Effector memory CD8-positive, alpha-beta T cell (primary cell): ENCODE data around the gene MSLN.

Experiments used
- ATAC-seq: fragments of 150-1000 bp; cut with Tn5 transposase; replicated peaks from 2 replicates; pipeline ENCODE4 v1.10.0; 2021; ENCODE audit warnings: mild to moderate bottlenecking, moderate library complexity
- DNase-seq, 3 experiments: peaks; one replicate each; pipeline ENCODE4 v3.0.0; 2021
- H3K27ac Mint-ChIP-seq, 2 donors: one replicate each; pipeline ENCODE4 v1.8.0; 2022; ENCODE audit warnings: mild to moderate bottlenecking in 2 of 2, mixed read lengths in 2 of 2, moderate library complexity in 2 of 2
- H3K27me3 Mint-ChIP-seq, 2 donors: one replicate each; pipeline ENCODE4 v1.8.0; 2022; ENCODE audit warnings: mixed read lengths in 2 of 2
- H3K36me3 Mint-ChIP-seq: one replicate; pipeline ENCODE4 v1.8.0; 2022; ENCODE audit warnings: mild to moderate bottlenecking, moderate library complexity, mixed read lengths; ENCODE audit not compliant: insufficient read depth
- H3K4me1 Mint-ChIP-seq, 2 donors: one replicate each; pipeline ENCODE4 v1.8.0; 2022; ENCODE audit warnings: low read depth in 2 of 2, mixed read lengths in 2 of 2
- H3K4me3 Mint-ChIP-seq, 2 donors: one replicate each; pipeline ENCODE4 v1.8.0; 2022; ENCODE audit warnings: mild to moderate bottlenecking in 2 of 2, mixed read lengths in 2 of 2, moderate library complexity in 2 of 2
- H3K9me3 Mint-ChIP-seq, 2 donors: one replicate each; pipeline ENCODE4 v1.8.0; 2022; ENCODE audit warnings: mixed read lengths in 2 of 2

Gene MSLN

DNA sequence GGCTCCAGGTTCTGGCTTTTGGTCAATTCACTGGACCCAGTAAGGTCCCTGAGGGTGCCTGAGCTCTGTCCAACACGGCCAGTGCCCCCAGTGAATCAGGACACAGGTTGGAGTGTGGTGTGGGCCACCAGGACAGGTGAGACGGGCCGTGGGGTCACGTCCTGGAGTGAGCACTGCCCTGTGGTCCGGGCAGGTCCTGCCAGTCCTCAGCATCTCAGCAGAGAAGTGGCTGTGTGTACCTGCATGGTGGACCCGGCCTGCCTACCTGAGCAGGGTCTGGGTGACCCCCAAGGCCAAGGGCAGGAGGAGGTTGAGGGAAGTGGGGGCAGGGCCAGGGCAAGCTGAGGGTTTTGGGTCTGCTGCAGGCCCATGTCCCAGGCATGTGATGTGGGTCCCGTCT lies 41.9 kb downstream of the MSLN start:
- Mint-ChIP-seq H3K4me1 (peaks cover 0 to 1% of the 10 kb centered on the region in 2 donors), H3K36me3 (peaks cover 12% of the 10 kb centered on the region)
- no peak for ATAC-seq

DNA sequence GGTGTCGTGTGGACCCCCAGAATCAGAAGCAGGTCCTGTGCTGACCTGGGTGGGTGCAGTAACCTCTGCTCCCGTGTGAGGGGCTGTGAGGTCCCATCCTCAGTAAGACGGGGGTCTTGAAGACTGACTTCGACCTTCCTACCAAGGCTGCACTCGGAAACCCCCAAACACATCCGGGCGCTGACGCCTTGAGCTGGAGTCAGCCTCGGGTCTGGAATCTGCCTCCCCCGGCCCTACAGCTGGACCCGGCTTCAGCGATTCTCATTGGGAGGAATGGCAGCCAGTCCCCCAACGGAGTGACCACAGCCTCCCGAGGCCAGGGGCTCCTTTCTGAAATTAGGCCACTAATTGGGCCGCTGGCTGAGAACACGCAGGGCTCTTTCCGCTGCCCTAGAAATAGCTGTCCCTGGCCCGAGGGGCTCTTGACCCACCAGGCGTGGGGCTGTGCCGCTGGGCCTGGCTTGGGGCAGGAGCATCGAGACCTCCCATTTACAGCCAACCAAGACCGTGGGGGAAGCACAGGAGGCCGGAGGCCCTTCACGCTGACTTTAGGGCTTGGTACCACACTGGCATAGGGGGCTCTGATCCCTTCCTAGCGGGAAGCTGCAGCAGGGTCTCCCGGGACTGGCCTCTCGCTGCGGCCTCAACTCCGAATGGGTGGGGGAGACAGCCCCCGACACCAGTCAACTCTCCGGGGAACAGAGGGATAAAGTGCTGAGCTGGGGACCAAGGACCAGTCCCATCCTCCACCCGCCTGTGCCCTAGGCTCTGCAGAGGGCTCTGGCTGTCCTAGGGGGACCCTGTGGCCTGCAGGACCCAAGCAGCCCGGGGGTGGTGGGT lies 42.6 kb downstream of the MSLN start:
- Mint-ChIP-seq H3K4me1 (peaks cover 5 to 6% of the 10 kb centered on the region in 2 donors), H3K27me3 (peaks cover 0 to 33% of the 10 kb centered on the region in 2 donors), H3K27ac (no peak overlapping the region), H3K36me3 (peaks cover 18% of the 10 kb centered on the region), H3K9me3 (no peaks in the 10 kb centered on the region), H3K4me3 (no peak overlapping the region)
- DNase-seq = no peak
- no peak for ATAC-seq

More for the DNA sequence above, 41.9 kb downstream of the MSLN start:
- H3K27me3 Mint-ChIP-seq = peaks cover 0 to 39% of the 10 kb centered on the region in 2 donors
- no peak overlapping the region for H3K4me3 Mint-ChIP-seq
- no peak for DNase-seq
- H3K27ac Mint-ChIP-seq = no peak overlapping the region
- H3K9me3 Mint-ChIP-seq = no peaks in the 10 kb centered on the region

DNA sequence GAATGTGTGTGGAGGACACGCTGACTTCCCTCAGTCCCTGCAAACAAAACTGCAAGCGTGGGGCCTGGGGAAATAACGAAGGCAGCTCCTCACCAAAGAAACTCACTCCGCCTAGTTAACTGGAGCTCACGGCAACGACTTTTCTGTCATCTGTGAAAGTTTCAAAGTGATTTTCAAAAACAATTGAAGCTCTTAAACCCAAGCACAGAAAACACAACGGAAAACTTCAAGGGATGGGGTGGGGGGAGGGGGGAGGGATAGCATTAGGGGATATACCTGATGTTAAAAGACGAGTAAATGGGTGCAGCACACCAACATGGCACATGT lies 43.2 kb downstream of the MSLN start:
- DNase-seq (no peak), ATAC-seq (no peak)
- H3K27ac Mint-ChIP-seq = no peak overlapping the region
- H3K4me3 Mint-ChIP-seq = no peak overlapping the region
- peaks cover 18% of the 10 kb centered on the region for H3K36me3 Mint-ChIP-seq
- H3K9me3 Mint-ChIP-seq = no peaks in the 10 kb centered on the region
- H3K4me1 Mint-ChIP-seq = peaks cover 6 to 9% of the 10 kb centered on the region in 2 donors
- H3K27me3 Mint-ChIP-seq = peaks cover 0 to 28% of the 10 kb centered on the region in 2 donors

DNA sequence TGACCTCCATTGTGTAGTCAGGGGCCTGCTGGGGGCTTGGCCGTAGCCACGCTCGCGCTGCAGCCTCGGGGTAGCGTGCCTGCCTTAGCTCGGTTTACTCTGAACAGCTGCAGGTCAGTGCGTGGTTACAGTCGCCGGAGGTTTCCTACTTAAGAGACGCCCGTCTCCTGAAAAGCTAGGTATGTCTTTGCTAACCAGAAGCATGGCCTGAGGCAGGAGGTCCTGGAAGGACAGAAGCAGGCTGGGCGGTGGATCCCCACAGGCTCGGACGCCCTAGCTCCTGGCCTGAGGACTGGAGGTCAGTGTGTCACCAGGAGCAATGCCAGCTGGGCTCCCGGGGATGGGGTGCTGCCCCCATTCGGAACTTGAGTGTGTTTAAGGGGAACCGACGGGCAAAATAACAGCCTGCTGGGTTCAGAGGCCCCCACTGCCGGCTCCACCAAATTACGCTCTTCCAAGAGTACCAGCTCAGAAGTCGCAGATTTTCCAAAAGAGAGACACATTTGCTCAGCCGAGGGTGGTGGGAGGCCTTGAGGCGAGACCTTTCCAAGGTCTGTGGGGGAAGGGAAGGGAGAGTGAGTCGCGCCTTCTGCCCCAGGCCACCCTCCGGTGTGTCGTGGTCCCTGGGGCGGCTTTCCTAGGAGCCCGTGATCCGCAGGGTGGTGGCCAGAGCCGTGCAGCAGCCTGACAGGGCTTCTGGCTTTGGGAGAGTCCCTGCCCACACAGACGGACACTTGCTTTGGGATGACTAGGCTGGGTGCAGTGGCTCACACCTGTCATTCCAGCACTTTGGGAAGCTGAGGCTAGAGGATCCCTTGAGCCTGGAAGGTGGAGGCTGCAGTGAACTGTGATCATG lies 43.9 kb downstream of the MSLN start:
- no peak overlapping the region for H3K4me3 Mint-ChIP-seq
- H3K27ac Mint-ChIP-seq = no peak overlapping the region

DNA sequence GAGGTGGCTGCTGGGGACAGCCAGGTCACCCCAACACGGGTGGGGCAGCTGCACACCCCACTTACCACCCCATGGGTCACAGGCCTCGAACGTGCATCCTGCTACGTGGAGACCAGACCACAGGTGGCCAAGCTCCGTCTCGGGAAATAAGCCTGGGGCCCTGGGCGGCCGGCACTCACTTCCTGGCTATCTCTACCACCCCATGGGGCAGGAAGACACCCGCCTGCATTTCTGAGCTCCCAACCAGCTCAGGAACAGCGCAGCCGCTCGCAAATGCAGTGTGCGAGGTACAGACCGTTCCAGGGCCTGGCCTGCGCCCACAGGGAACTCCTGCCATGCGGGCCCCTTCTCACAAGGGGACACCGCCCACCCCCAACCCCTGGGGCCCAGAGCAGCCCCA lies 44.9 kb downstream of the MSLN start:
- Mint-ChIP-seq H3K4me3 (peak overlapping the region in 1 of 2 donors; percentile 98), H3K4me1 (peaks cover 6 to 9% of the 10 kb centered on the region in 2 donors), H3K36me3 (peaks cover 18% of the 10 kb centered on the region), H3K27ac (peak overlapping the region in 1 of 2 donors; percentile 97), H3K9me3 (no peaks in the 10 kb centered on the region), H3K27me3 (peaks cover 0 to 23% of the 10 kb centered on the region in 2 donors)
- no peak for ATAC-seq
- no peak for DNase-seq

More for the DNA sequence above, 43.9 kb downstream of the MSLN start:
- Mint-ChIP-seq H3K9me3 (no peaks in the 10 kb centered on the region), H3K27me3 (peaks cover 0 to 21% of the 10 kb centered on the region in 2 donors), H3K36me3 (peaks cover 18% of the 10 kb centered on the region), H3K4me1 (peaks cover 6 to 9% of the 10 kb centered on the region in 2 donors)
- DNase-seq (no peak), ATAC-seq (no peak)

DNA sequence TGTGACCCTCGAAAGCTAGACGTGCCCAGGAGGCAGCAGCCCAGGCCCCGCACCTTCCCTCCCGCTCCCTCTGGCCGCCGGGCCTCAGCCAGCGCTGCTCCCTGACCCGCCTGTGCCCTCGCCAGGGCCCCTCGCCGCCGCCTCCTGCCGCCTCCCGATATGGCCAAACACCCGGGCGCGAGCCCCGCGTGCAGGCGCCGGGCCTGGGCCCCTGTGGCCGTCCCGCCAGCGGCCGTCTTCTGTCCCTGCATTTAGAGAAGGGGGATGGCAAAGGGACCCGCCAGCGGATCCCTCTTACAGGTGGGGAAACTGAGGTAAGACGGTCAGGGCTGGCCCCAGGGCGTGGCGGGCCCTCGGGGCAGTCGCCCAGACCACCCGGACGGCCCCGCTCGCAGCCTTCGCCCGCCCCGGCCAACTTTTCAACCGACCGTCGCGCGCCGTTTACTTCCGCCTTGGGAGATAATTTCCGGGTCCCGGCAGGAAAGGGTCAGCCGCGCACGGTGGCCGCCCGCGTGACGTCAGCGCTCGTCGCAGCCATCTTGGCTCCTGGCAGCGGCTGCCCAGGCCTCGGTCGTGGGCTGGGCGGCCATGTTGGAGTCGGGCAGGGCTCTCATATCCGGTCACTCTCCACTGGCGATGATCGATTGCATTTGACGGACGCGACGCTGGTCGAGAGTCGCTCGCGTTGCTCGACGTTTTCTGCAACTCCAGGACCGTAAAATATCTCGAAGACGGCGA lies 47.0 kb downstream of the MSLN start:
- H3K4me1 Mint-ChIP-seq = peaks cover 6 to 9% of the 10 kb centered on the region in 2 donors
- peak overlapping the region; percentile 89 to 97 for H3K27ac Mint-ChIP-seq
- peak overlapping the region; percentile 89 to 98 for H3K4me3 Mint-ChIP-seq
- ATAC-seq (peak; percentile 94), DNase-seq (peak; percentile 66 to 79 (median 79))
- peaks cover 22% of the 10 kb centered on the region for H3K36me3 Mint-ChIP-seq
- peaks cover 9 to 21% of the 10 kb centered on the region in 2 donors for H3K27me3 Mint-ChIP-seq
- H3K9me3 Mint-ChIP-seq = no peaks in the 10 kb centered on the region

DNA sequence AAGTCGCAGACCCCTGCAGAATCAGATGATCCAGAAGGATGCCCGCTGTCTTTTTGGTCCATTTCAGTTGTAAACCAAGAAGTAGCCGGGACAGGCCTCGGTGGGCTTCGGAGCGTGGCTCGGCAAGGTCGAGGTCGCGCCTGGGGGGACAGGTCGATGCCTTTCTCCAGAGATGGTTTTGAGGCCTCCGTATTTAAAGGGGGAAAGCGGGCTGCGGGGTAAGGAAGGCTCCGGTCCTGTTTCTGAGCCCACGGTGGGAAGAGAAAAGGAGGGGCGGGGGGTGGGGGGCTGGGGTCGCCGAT lies 47.5 kb downstream of the MSLN start:
- Mint-ChIP-seq H3K4me1 (peaks cover 6 to 9% of the 10 kb centered on the region in 2 donors), H3K36me3 (peaks cover 22% of the 10 kb centered on the region), H3K9me3 (no peaks in the 10 kb centered on the region), H3K4me3 (peak overlapping the region; percentile 89 to 98), H3K27ac (peak overlapping the region; percentile 89 to 97), H3K27me3 (peaks cover 14 to 23% of the 10 kb centered on the region in 2 donors)
- ATAC-seq = no peak
- no peak for DNase-seq

DNA sequence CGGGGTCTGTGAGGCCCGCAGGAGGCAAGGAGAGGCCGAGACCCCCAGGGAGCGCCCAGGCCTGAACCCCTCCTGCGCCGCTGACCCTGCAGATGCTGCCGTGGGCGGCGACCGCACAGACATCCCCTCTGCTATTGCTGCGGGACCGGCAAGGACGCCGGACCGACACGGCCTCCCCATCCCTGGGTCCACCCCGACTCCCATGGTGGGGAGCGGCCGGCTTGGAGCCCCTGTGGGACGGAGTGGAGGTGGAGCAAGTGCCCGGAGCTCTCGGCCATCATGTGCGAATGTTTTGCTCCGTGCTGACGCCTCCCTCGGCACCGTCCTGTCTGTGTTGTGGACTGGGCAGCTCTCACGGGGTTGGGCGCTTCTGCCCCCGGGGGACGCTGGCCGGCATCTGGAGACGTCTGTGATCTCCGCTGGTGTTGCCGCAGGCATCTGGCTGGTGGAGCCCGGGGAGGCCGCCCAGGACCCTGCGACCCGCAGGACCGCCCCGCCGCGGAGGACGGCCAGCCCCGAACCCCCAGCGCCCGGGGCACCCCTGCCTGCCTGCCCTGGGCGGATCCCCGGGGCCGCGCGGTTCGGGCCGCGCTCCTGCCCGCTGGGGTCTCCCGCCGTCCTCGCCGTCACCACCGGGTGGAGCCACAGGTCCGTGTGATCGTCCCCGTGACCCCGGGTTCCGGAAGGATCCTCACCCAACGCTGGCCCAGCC lies 52.8 kb downstream of the MSLN start:
- Mint-ChIP-seq H3K27ac (no peak overlapping the region), H3K36me3 (peaks cover 4% of the 10 kb centered on the region), H3K4me1 (peaks cover 0 to 3% of the 10 kb centered on the region in 2 donors), H3K9me3 (no peaks in the 10 kb centered on the region), H3K27me3 (peaks cover 16 to 27% of the 10 kb centered on the region in 2 donors), H3K4me3 (no peak overlapping the region)
- ATAC-seq (peak; percentile 62), DNase-seq (no peak)

DNA sequence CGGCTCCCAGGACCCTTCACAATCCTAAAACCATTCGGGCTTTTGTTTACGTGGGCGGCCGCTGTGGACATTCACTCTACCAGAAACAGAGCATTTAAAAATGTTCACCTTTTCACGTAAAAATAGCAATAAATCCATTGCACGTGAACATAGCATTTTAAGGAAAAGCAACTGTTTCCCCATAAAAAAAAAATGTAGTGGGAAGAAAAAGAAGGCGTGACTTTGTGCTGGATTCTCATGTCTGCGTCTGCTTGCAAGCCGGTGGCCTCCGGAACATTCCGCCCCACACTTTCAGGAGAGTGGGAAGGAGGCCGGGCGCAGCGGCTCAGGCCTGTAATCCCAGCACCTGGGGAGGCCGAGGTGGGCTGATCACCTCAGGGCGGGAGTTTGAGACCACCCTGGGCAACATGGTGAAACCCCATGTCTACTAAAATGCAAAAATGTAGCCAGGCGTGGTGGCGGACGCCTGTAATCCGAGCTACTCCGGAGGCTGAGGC lies 53.4 kb downstream of the MSLN start:
- no peak for DNase-seq
- H3K27me3 Mint-ChIP-seq = peaks cover 16 to 27% of the 10 kb centered on the region in 2 donors
- H3K36me3 Mint-ChIP-seq = peaks cover 4% of the 10 kb centered on the region
- no peaks in the 10 kb centered on the region for H3K4me1 Mint-ChIP-seq
- no peak overlapping the region for H3K27ac Mint-ChIP-seq
- H3K4me3 Mint-ChIP-seq = no peak overlapping the region
- no peak for ATAC-seq
- H3K9me3 Mint-ChIP-seq = no peaks in the 10 kb centered on the region

DNA sequence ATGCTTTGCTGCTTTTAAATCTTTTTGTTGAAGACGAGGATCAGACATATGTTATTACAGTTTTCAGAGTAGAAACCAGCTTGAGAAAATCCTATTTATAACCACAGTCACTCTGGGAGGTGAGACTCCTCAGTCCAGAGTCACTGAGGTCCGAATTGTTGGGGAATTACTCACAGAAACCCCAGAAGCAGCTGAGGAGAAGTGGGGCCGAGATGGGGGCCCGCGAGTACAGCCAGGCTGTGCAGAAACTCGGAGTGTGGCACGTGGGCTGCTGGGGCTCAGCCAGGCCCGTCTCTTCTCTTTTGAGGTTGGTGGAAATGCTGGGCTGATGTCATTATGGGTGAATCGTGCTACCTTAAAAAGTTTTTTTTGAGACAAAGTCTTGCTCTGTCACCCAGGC lies 54.4 kb downstream of the MSLN start:
- Mint-ChIP-seq H3K4me3 (no peak overlapping the region), H3K27ac (no peak overlapping the region), H3K9me3 (no peaks in the 10 kb centered on the region), H3K27me3 (peaks cover 16 to 27% of the 10 kb centered on the region in 2 donors), H3K36me3 (peaks cover 4% of the 10 kb centered on the region), H3K4me1 (peaks cover 0 to 2% of the 10 kb centered on the region in 2 donors)
- DNase-seq = no peak
- ATAC-seq = no peak

DNA sequence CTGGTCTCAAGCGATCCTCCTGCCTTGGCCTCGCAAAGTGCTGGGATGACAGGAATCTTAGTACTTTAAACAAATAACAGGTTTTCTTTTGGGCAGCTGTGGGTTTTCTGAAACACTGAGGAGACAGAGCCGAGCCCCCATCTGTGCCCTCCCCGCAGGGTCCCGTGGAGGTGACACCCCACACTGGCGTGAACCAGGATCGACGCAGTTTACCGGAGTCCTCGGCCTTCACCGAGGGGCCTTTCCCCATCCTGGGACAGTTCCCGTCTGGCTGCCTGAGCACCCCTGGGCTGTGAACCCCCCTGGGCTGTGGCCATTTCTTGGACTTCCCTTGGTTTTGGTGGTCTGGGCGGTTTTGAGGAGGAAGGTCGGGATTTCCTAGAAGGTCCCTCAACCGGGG lies 55.3 kb downstream of the MSLN start:
- Mint-ChIP-seq H3K4me1 (peaks cover 0 to 2% of the 10 kb centered on the region in 2 donors), H3K4me3 (no peak overlapping the region), H3K27ac (no peak overlapping the region), H3K9me3 (no peaks in the 10 kb centered on the region), H3K36me3 (peaks cover 4% of the 10 kb centered on the region), H3K27me3 (peaks cover 16 to 22% of the 10 kb centered on the region in 2 donors)
- ATAC-seq (no peak), DNase-seq (no peak)

DNA sequence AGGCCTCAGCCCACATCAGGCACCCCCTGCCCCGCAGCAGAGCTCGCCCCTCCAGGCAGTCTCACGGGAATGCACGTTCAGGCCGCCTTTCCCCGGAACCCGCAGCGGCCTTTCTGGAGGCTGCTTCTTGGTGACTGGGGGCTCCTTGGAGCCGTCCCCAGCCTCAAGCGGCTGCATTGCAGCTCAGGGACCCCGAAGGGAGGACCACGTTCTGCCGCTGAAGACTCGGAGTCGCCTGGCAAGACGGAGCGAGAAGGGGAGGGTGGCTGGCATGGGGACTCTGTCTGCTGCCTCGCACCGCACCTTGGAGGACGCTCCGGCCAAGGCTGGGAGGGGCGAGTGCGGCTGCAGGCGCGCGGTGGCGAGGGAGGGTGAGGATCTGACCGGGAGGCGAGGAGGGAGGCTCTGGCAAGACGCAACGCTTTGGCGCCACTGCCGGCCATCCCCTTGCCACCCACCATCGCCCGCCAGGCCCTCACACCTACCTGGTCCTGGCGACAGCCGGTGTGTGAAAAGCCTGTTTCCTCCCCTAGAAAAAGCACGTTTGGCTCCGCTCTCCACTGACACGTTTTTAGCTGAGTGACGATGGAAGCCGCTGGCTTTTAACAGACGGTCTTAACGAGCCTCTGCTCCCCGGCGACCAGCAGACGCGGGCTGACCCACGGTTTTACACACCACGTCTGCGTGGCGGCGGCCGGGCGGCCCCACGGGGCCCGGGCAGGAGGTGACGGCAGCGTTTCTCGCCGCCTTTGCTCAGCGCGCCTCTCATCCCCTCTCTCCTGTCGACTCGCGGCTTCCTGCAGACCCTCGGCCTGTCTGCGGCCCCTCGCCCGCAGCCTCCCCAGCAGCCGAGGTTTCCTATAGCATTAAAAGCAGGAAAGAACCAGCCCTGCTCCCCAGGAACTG lies 56.7 kb downstream of the MSLN start:
- DNase-seq (no peak), ATAC-seq (no peak)
- Mint-ChIP-seq H3K4me3 (no peak overlapping the region), H3K4me1 (peaks cover 0 to 2% of the 10 kb centered on the region in 2 donors), H3K27me3 (peaks cover 12 to 15% of the 10 kb centered on the region in 2 donors), H3K36me3 (no peaks in the 10 kb centered on the region), H3K27ac (no peak overlapping the region), H3K9me3 (no peaks in the 10 kb centered on the region)
